Measurements from ENCODE around the gene TCAIM.

TCAIM gene

DNA sequence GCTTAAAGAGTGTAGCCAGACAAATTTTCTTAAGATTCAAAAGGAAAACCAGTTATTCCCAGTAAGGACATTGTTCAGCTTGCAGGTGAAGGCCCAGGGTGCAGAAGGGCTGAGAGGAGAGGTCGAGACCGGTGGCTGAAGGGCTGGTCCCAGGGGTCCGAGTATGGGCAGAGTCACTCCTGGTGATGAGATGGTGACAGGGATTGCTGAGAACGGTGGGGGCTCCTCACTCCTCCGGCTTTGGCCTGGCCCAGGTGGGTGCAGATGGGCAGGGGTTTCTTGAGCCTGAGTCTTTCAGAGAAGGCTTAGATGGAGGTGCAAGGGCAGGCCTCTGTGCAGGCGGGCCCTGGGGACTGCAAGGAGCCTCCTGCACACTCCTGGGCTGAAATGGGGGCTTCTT, 82.7 kb downstream of the TCAIM start:
- H3K27ac ChIP-seq: no peak overlapping the region
- TF ChIP-seq ZFX (IDR thresholded peaks at IDR 0.05; ENCODE audit: borderline replicate concordance) (no peak), CTCF (IDR thresholded peaks at IDR 0.05) (no peak)

GRCh38 chr3:44424758-44425157, 86.2 kb downstream of the TCAIM start:
- TF ChIP-seq CTCF (IDR thresholded peaks at IDR 0.05): no peak
- TF ChIP-seq ZFX (IDR thresholded peaks at IDR 0.05; ENCODE audit: borderline replicate concordance): no peak
- H3K27ac ChIP-seq: no peak overlapping the region

DNA sequence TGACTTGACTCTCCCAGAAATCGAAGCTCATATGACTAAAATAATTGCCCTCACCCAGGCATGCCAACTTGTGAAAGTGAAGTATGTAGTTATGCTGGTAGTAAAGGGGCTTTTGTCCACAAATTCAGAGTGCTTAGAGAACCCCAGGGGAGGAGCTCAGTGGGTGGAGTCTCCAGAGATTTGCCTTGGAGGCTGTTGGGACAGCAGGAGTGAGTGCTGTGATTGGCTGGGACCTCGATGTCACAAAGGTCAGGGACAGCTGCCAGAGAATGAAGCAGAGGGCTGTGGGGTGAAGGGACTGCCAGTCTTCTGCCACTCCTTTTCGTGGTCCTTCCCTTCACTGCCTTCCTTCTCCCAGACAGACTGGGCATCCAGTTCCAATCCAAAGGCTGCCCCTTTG, 89.1 kb downstream of the TCAIM start:
- TF ChIP-seq ZFX (IDR thresholded peaks at IDR 0.05; ENCODE audit: borderline replicate concordance): no peak
- TF ChIP-seq CTCF (IDR thresholded peaks at IDR 0.05): no peak
- H3K27ac ChIP-seq: no peak overlapping the region

DNA sequence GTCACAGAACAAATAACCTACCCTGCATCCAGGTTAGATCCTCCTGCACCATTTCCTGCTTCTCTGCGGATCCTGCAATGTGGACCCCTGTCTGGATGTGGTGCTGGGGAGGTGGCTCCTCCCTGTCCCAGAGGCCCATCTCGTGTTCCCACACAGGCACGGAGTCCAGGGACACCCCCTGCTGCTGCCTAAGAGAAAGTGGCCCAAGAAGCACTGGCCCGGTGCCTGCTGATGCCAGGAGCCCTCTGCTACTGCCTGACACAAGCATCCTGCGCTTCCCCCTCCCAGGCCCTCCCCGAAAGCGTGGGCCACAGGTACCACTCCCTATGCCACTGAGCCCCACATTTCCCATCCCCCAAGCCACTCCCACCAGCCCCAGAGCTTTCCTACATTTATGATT, 90.3 kb downstream of the TCAIM start:
- TF ChIP-seq ZFX (IDR thresholded peaks at IDR 0.05; ENCODE audit: borderline replicate concordance): no peak
- TF ChIP-seq CTCF (IDR thresholded peaks at IDR 0.05): no peak
- no peak overlapping the region for H3K27ac ChIP-seq

DNA sequence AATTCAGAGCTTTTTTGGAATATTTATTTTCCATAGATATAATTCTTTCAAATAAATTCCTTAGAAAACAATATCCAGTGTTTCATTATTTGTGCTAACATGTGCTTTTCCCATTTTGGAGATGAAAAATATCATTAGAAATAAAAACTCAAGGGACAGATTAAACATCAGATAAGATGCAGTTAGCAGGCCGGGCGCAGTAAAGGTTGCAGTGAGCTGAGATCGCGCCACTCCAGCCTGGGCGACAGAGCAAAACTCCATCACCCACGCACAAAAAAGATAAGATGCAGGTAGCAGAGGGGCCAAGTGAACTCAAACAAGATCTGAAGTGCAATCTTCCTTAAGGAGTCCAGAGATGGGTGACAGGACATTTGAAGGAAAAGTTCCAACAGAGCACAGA, 90.9 kb downstream of the TCAIM start:
- H3K27ac ChIP-seq: no peak overlapping the region
- TF ChIP-seq ZFX (IDR thresholded peaks at IDR 0.05; ENCODE audit: borderline replicate concordance): no peak
- no peak for TF ChIP-seq CTCF (IDR thresholded peaks at IDR 0.05)

DNA sequence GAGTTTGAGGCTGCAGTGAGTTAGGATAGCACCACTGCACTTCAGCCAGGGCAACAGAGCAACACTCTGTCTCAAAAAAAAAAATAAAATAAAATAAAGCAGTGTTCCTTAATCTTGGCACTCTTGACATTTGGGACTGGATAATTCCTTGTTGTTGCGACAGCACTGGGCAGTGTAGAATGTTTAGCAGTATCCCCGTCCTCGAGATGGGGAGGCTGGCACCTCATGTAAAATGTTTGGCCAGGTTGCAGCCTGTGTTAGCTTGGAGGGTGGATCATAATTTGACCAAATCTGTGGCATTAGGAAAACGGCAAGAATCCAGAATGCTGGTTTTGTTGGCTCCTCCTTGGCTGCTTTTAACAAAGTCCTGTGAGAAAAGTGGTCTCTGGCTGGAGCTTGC, 91.9 kb downstream of the TCAIM start:
- TF ChIP-seq ZFX (IDR thresholded peaks at IDR 0.05; ENCODE audit: borderline replicate concordance) (no peak), CTCF (IDR thresholded peaks at IDR 0.05) (no peak)
- H3K27ac ChIP-seq: no peak overlapping the region

- no peak overlapping the region for H3K27ac ChIP-seq
- no peak for TF ChIP-seq CTCF (IDR thresholded peaks at IDR 0.05)
Measured at GRCh38 chr3:44434834-44435510, 96.4 kb downstream of the TCAIM start.
